SK-N-SH treated with all-trans-retinoic acid at 6 μM for 48 hours (cell line): ENCODE measurements around the gene FAM89A.

Experiments
- ATAC-seq: fragments of 200-7000 bp; cut with Tn5 transposase; 3 replicates; pipeline ENCODE4 v1.9.1; 2020; ENCODE audit warnings: mild to moderate bottlenecking, moderate library complexity
- ARNTL ChIP-seq: fragments of 450-650 bp; formaldehyde crosslinking; IDR thresholded peaks from 2 replicates; pipeline ENCODE4 v1.5.0; 2020; ENCODE audit warnings: low read depth, mild to moderate bottlenecking, moderate library complexity, borderline replicate concordance
- BACH2 ChIP-seq: fragments of 250-450 bp; sonication (Bioruptor Pico); IDR thresholded peaks from 2 replicates; pipeline ENCODE4 v1.9.0; 2021; ENCODE audit warnings: mild to moderate bottlenecking, borderline replicate concordance
- CSDC2 ChIP-seq: fragments of 250-450 bp; sonication (Bioruptor Pico); IDR thresholded peaks from 2 replicates; pipeline ENCODE4 v1.5.0; 2020; ENCODE audit warnings: mild to moderate bottlenecking, moderate library complexity
- GLIS3 ChIP-seq: fragments of 250-450 bp; sonication (Bioruptor Pico); IDR thresholded peaks from 2 replicates; pipeline ENCODE4 v1.5.0; 2020; ENCODE audit warnings: mild to moderate bottlenecking, moderate library complexity
- ISL1 ChIP-seq: fragments of 250-450 bp; sonication (Bioruptor Pico); IDR thresholded peaks from 2 replicates; pipeline ENCODE4 v2.1.2; 2022; ENCODE audit warnings: mild to moderate bottlenecking, moderate library complexity
- OSR1 ChIP-seq: fragments of 250-450 bp; sonication (Bioruptor Pico); IDR thresholded peaks from 2 replicates; pipeline ENCODE4 v1.8.0; 2022; ENCODE audit warnings: moderate library complexity, mild to moderate bottlenecking, inconsistent platforms
- PPARA ChIP-seq: fragments of 250-450 bp; sonication (Bioruptor Pico); IDR thresholded peaks from 2 replicates; pipeline ENCODE4 v1.5.0; 2020; ENCODE audit warnings: mild to moderate bottlenecking, borderline replicate concordance
- RARB ChIP-seq: fragments of 250-450 bp; sonication (Bioruptor Pico); IDR thresholded peaks from 2 replicates; pipeline ENCODE4 v1.8.0; 2021; ENCODE audit warnings: mild to moderate bottlenecking, moderate library complexity
- SNAI2 ChIP-seq: fragments of 250-450 bp; sonication (Bioruptor Pico); IDR thresholded peaks from 2 replicates; pipeline ENCODE4 v1.5.0; 2020; ENCODE audit warnings: mild to moderate bottlenecking, moderate library complexity
- TOX ChIP-seq: fragments of 250-450 bp; sonication (Bioruptor Pico); IDR thresholded peaks from 2 replicates; pipeline ENCODE4 v1.8.0; 2021; ENCODE audit warnings: mild to moderate bottlenecking, moderate library complexity, borderline replicate concordance
- ZFP3 ChIP-seq: fragments of 250-450 bp; sonication (Bioruptor Pico); IDR thresholded peaks from 2 replicates; pipeline ENCODE4 v1.5.0; 2020; ENCODE audit warnings: mild to moderate bottlenecking, moderate library complexity
- ZNF565 ChIP-seq: fragments of 450-650 bp; formaldehyde crosslinking; conservative IDR thresholded peaks from 2 replicates; pipeline ENCODE4 v1.5.0; 2020; ENCODE audit warnings: low read depth, mild to moderate bottlenecking, moderate library complexity
- ZNF70 ChIP-seq: fragments of 450-650 bp; formaldehyde crosslinking; IDR thresholded peaks from 2 replicates; pipeline ENCODE4 v1.5.0; 2020; ENCODE audit warnings: mild to moderate bottlenecking, moderate library complexity
- ZNF8 ChIP-seq: fragments of 450-650 bp; formaldehyde crosslinking; IDR thresholded peaks from 2 replicates; pipeline ENCODE4 v1.5.0; 2020; ENCODE audit warnings: mild to moderate bottlenecking, moderate library complexity
- TF ChIP-seq, protein P1 (sequence below): fragments of 250-450 bp; sonication (Bioruptor Pico); IDR thresholded peaks from 2 replicates; pipeline ENCODE4 v1.5.1; 2021; ENCODE audit warnings: mild to moderate bottlenecking, moderate library complexity
- TF ChIP-seq, protein P2 (sequence below): fragments of 250-450 bp; sonication (Bioruptor Pico); IDR thresholded peaks from 2 replicates; pipeline ENCODE4 v1.8.0; 2020; ENCODE audit warnings: mild to moderate bottlenecking, moderate library complexity, borderline replicate concordance
- TF ChIP-seq, protein P3 (sequence below): fragments of 250-450 bp; sonication (Bioruptor Pico); IDR thresholded peaks from 2 replicates; pipeline ENCODE4 v1.8.0; 2021; ENCODE audit warnings: low read depth, mild to moderate bottlenecking, moderate library complexity, borderline replicate concordance
- TF ChIP-seq, protein P4 (sequence below): fragments of 250-450 bp; sonication (Bioruptor Pico); IDR thresholded peaks from 2 replicates; pipeline ENCODE4 v1.5.1; 2020; ENCODE audit warnings: low read depth, mild to moderate bottlenecking, moderate library complexity
- TF ChIP-seq, protein P5 (sequence below): fragments of 250-450 bp; sonication (Bioruptor Pico); IDR thresholded peaks from 2 replicates; pipeline ENCODE4 v1.5.0; 2020; ENCODE audit warnings: mild to moderate bottlenecking, moderate library complexity

The FAM89A gene

DNA sequence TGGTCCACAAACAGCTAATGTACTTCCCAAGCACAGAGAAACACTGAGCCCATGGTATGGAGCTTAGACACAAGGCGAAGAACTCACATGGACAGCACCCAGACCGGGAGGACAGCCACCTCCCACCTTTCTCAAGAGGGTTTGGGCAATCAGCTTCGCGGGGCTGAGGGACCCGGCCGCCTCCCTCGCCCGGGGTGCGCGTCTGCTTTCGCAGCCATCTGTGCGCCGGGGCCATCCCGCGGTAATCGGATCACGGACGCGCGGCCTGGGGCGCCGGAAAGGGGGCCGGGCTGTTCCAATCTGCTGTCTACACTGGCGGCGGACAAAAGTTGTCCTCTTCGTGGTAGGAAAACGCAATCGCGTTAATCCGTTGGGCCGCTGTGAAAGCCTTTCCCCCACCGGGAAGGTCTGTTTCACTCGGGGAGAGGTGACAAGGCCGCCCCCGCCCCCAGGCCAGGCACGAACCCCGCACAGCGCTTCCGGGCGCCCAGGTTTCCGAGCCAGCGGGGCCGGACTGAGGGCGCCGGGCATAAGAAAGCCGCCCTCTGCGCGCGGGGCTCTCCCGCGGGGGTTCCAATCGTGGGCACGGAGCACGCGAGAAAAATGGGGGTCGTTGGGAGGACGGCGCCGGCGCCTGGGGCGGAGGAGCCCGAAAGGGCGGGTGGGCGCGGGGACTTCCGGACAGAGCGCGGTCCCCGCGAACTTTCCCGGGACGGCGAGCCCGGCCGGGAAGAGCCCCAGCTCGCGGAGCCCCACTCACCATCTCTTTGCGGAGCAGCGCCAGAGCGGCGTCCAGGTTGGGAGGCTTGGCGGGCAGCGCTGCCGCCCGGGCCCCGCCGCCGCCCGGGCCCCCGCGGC is 664 bp downstream of the FAM89A start (continued):
- no peak for TF ChIP-seq PPARA
- TF ChIP-seq ZNF565 (CRISPR knock-in tag): no peak
- no peak for TF ChIP-seq BACH2
- no peak for TF ChIP-seq OSR1 (CRISPR knock-in tag)
- TF ChIP-seq TOX: no peak
- TF ChIP-seq ARNTL (CRISPR knock-in tag): no peak
- TF ChIP-seq, protein P1, sequence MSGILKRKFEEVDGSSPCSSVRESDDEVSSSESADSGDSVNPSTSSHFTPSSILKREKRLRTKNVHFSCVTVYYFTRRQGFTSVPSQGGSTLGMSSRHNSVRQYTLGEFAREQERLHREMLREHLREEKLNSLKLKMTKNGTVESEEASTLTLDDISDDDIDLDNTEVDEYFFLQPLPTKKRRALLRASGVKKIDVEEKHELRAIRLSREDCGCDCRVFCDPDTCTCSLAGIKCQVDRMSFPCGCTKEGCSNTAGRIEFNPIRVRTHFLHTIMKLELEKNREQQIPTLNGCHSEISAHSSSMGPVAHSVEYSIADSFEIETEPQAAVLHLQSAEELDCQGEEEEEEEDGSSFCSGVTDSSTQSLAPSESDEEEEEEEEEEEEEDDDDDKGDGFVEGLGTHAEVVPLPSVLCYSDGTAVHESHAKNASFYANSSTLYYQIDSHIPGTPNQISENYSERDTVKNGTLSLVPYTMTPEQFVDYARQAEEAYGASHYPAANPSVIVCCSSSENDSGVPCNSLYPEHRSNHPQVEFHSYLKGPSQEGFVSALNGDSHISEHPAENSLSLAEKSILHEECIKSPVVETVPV: no peak
- no peak for TF ChIP-seq ISL1 (CRISPR knock-in tag)
- no peak for TF ChIP-seq CSDC2 (CRISPR knock-in tag)

DNA sequence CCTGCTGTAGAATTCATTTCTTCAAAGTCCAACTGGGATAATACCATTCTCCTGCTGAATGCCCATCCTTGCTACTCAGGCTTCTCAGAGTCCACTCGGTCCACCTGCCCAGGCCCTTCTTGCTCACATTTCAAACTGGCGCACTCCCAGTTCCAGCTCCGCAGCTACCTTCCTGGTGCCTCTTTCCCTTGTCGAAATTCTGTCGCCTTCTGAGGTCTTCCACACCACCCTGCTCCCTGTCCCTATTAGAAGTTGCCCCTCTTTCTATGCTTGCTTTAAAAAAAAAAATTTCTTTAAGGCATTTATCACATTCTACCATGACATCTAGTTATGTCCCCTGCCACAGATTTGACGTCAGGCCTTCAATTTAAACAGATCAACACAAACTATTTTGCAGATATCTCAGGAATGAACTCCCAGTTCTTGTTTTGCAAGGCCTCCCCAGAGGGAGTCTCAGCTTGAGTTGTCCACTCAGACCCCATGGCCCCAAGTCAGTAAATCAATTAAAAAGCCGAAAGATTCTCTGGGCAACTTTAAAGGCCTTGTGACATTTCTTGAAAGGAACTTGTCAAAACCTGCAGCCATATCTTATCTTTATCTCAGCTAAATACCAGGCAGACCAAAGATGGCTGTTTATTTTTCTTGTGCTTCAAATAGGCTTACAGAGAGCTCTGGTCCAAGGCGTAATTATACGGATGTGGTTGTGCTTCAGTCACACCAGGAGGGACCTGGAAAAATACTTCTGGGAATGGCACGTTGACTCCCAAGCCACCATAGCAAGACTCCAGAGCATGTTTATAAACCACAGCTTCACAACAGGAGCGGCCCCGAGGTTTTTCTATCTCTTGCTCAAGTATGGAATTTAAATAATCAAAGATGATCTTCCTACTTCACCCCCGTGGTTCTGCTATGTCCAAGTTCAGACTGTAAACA is 2.2 kb downstream of the FAM89A start:
- ATAC-seq: no peak
- TF ChIP-seq ZNF70 (CRISPR knock-in tag): no peak
- TF ChIP-seq, protein P2, sequence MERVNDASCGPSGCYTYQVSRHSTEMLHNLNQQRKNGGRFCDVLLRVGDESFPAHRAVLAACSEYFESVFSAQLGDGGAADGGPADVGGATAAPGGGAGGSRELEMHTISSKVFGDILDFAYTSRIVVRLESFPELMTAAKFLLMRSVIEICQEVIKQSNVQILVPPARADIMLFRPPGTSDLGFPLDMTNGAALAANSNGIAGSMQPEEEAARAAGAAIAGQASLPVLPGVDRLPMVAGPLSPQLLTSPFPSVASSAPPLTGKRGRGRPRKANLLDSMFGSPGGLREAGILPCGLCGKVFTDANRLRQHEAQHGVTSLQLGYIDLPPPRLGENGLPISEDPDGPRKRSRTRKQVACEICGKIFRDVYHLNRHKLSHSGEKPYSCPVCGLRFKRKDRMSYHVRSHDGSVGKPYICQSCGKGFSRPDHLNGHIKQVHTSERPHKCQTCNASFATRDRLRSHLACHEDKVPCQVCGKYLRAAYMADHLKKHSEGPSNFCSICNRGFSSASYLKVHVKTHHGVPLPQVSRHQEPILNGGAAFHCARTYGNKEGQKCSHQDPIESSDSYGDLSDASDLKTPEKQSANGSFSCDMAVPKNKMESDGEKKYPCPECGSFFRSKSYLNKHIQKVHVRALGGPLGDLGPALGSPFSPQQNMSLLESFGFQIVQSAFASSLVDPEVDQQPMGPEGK: no peak
- TF ChIP-seq, protein P1: no peak
- TF ChIP-seq, protein P3, sequence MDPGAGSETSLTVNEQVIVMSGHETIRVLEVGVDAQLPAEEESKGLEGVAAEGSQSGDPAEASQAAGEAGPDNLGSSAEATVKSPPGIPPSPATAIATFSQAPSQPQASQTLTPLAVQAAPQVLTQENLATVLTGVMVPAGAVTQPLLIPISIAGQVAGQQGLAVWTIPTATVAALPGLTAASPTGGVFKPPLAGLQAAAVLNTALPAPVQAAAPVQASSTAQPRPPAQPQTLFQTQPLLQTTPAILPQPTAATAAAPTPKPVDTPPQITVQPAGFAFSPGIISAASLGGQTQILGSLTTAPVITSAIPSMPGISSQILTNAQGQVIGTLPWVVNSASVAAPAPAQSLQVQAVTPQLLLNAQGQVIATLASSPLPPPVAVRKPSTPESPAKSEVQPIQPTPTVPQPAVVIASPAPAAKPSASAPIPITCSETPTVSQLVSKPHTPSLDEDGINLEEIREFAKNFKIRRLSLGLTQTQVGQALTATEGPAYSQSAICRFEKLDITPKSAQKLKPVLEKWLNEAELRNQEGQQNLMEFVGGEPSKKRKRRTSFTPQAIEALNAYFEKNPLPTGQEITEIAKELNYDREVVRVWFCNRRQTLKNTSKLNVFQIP: no peak
- no peak for TF ChIP-seq PPARA
- TF ChIP-seq RARB (CRISPR knock-in tag): no peak
- TF ChIP-seq ISL1 (CRISPR knock-in tag): no peak
- TF ChIP-seq ZFP3 (CRISPR knock-in tag): no peak
- TF ChIP-seq, protein P4, sequence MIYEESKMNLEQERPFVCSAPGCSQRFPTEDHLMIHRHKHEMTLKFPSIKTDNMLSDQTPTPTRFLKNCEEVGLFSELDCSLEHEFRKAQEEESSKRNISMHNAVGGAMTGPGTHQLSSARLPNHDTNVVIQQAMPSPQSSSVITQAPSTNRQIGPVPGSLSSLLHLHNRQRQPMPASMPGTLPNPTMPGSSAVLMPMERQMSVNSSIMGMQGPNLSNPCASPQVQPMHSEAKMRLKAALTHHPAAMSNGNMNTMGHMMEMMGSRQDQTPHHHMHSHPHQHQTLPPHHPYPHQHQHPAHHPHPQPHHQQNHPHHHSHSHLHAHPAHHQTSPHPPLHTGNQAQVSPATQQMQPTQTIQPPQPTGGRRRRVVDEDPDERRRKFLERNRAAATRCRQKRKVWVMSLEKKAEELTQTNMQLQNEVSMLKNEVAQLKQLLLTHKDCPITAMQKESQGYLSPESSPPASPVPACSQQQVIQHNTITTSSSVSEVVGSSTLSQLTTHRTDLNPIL: no peak
- TF ChIP-seq, protein P5, sequence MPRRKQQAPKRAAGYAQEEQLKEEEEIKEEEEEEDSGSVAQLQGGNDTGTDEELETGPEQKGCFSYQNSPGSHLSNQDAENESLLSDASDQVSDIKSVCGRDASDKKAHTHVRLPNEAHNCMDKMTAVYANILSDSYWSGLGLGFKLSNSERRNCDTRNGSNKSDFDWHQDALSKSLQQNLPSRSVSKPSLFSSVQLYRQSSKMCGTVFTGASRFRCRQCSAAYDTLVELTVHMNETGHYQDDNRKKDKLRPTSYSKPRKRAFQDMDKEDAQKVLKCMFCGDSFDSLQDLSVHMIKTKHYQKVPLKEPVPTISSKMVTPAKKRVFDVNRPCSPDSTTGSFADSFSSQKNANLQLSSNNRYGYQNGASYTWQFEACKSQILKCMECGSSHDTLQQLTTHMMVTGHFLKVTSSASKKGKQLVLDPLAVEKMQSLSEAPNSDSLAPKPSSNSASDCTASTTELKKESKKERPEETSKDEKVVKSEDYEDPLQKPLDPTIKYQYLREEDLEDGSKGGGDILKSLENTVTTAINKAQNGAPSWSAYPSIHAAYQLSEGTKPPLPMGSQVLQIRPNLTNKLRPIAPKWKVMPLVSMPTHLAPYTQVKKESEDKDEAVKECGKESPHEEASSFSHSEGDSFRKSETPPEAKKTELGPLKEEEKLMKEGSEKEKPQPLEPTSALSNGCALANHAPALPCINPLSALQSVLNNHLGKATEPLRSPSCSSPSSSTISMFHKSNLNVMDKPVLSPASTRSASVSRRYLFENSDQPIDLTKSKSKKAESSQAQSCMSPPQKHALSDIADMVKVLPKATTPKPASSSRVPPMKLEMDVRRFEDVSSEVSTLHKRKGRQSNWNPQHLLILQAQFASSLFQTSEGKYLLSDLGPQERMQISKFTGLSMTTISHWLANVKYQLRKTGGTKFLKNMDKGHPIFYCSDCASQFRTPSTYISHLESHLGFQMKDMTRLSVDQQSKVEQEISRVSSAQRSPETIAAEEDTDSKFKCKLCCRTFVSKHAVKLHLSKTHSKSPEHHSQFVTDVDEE (CRISPR knock-in tag): no peak
- TF ChIP-seq ZNF565 (CRISPR knock-in tag): no peak
- no peak for TF ChIP-seq TOX
- TF ChIP-seq, all 23 proteins: peak for 0

DNA sequence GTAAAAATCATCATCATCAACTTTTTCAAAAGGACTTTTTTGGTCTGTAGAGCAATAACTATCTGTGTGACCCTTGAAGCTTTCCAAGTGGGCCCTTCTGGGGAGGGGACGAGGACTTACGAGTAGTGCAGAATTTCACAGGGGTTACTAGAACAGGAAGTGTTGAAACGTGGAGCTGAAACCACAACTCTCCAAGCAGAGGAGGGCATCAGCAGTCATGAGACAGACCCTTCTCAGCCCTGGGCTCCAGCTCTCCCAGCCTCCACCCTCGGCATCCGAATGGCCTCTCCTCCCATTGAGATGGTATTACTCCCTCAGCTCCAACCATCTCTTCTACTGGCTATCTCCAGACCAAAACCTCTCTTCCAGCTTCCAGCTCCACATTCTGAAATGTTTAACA is 3.6 kb downstream of the FAM89A start:
- ATAC-seq: no peak
- TF ChIP-seq ARNTL (CRISPR knock-in tag) (no peak), SNAI2 (CRISPR knock-in tag) (no peak), ZNF70 (CRISPR knock-in tag) (no peak), RARB (CRISPR knock-in tag) (no peak), GLIS3 (CRISPR knock-in tag) (no peak), BACH2 (no peak), TOX (no peak), ZNF8 (no peak), PPARA (no peak)
- TF ChIP-seq, protein P5 (CRISPR knock-in tag): no peak
- TF ChIP-seq, protein P3: no peak
